Skin of body (tissue), 2 donors: Measurements from ENCODE around the gene CHN2. TPM values are rescaled to one million over a fixed set of nuclear protein-coding genes. Genes with fewer than 3 reads are reported as not detected.

ENCODE experiments used
- DNase-seq: peaks from one replicate; lab custom pipeline; 2025; lab: John Stamatoyannopoulos, UW
- total RNA-seq: library from RNA; depleted of rRNA; stranded (reverse); fragments of >200 nt; gene quantifications from one replicate; pipeline ENCODE4 v1.2.3, GENCODE V29; 2014

CHN2 gene
- total RNA-seq, 1 donor from 2014 or later = 9.1 TPM

GRCh38 chr7:29463504-29464158 lies 269.1 kb downstream of the CHN2 start:
- no peak for DNase-seq

GRCh38 chr7:29464753-29465152 lies 270.2 kb downstream of the CHN2 start:
- DNase-seq = no peak

- no peak for DNase-seq
Observed at GRCh38 chr7:29467193-29467926, 272.8 kb downstream of the CHN2 start.

- no peak for DNase-seq
Observed at GRCh38 chr7:29468196-29468595, 273.6 kb downstream of the CHN2 start.

- no peak for DNase-seq
Observed at GRCh38 chr7:29469281-29469680, 274.7 kb downstream of the CHN2 start.

GRCh38 chr7:29469976-29470557 lies 275.5 kb downstream of the CHN2 start:
- no peak for DNase-seq

- no peak for DNase-seq
Observed at GRCh38 chr7:29471444-29472138, 277.0 kb downstream of the CHN2 start.

GRCh38 chr7:29476916-29477315 lies 282.3 kb downstream of the CHN2 start:
- no peak for DNase-seq

GRCh38 chr7:29478226-29478625 lies 283.7 kb downstream of the CHN2 start:
- no peak for DNase-seq

GRCh38 chr7:29478687-29479240 lies 284.2 kb downstream of the CHN2 start:
- DNase-seq = no peak

- no peak for DNase-seq
Observed at GRCh38 chr7:29479301-29480200, 285.0 kb downstream of the CHN2 start.

- DNase-seq = no peak
Observed at GRCh38 chr7:29480451-29480850, 285.9 kb downstream of the CHN2 start.

- DNase-seq = no peak
Observed at GRCh38 chr7:29480934-29481651, 286.5 kb downstream of the CHN2 start.

- no peak for DNase-seq
Observed at GRCh38 chr7:29482056-29482455, 287.5 kb downstream of the CHN2 start.

- DNase-seq = no peak
Observed at GRCh38 chr7:29483219-29484104, 288.9 kb downstream of the CHN2 start.

GRCh38 chr7:29484280-29484679 lies 289.7 kb downstream of the CHN2 start:
- no peak for DNase-seq

GRCh38 chr7:29485339-29486190 lies 291.0 kb downstream of the CHN2 start:
- no peak for DNase-seq

GRCh38 chr7:29486191-29486700 lies 291.7 kb downstream of the CHN2 start:
- no peak for DNase-seq
